HepG2 (cell line): ENCODE data around the gene SLC43A1. TPM values are rescaled to one million over a fixed set of nuclear protein-coding genes. Genes with fewer than 3 reads are reported as not detected.
A peak's percentile ranks its signal among the peaks of the same experiment; 100 is the strongest.

Experiments used
- MXI1 ChIP-seq: IDR thresholded peaks from 3 replicates; pipeline ENCODE4 v1.6.1; 2012; ENCODE audit warnings: low read depth, low read length, inconsistent platforms, borderline replicate concordance
- PPARG ChIP-seq: conservative IDR thresholded peaks from 2 replicates; pipeline ENCODE4 v1.6.1; 2016; ENCODE audit warnings: missing biosample characterization, missing genetic modification reagents
- RARA ChIP-seq: IDR thresholded peaks from 2 replicates; pipeline ENCODE4 v1.6.1; 2016; ENCODE audit warnings: missing genetic modification reagents, missing compliant biosample characterization
- RFX3 ChIP-seq: IDR thresholded peaks from 2 replicates; pipeline ENCODE4 v1.6.1; 2016; ENCODE audit warnings: missing biosample characterization, missing genetic modification reagents
- RXRB ChIP-seq: IDR thresholded peaks from 2 replicates; pipeline ENCODE4 v1.6.1; 2016; ENCODE audit warnings: borderline replicate concordance, missing genetic modification reagents, missing compliant biosample characterization
- SMAD3 ChIP-seq: sonication (generic); formaldehyde crosslinking; IDR thresholded peaks from 2 replicates; pipeline ENCODE4 v1.4.0; 2020; ENCODE audit warnings: missing genetic modification reagents
- SOX13 ChIP-seq, 3 experiments: fragments of 450-650 bp in 1 of 3; sonication (generic) in 1 of 3; formaldehyde crosslinking in 1 of 3; IDR thresholded peaks in 2 of 3; conservative IDR thresholded peaks in 1 of 3; 2 replicates each; pipeline versions ENCODE4 v1.5.0 to v1.6.1; 2016 to 2020; ENCODE audit warnings: antibody characterized with exemption in 1 of 3, mild to moderate bottlenecking in 1 of 3, missing compliant biosample characterization in 1 of 3, missing genetic modification reagents in 1 of 3, moderate library complexity in 1 of 3
- SP1 ChIP-seq, 2 experiments: fragments of 450-650 bp in 1 of 2; sonication (generic) in 1 of 2; formaldehyde crosslinking in 1 of 2; IDR thresholded peaks; 2 replicates each; pipeline versions ENCODE4 v1.4.0 to v1.6.1; 2016 to 2020; ENCODE audit warnings: missing genetic modification reagents in 1 of 2
- TSC22D2 ChIP-seq: sonication (generic); formaldehyde crosslinking; IDR thresholded peaks from 2 replicates; pipeline ENCODE4 v1.5.1; 2020; ENCODE audit warnings: missing genetic modification reagents, mild to moderate bottlenecking, borderline replicate concordance
- ZBTB7A ChIP-seq: sonication (generic); formaldehyde crosslinking; IDR thresholded peaks from 2 replicates; pipeline ENCODE4 v1.8.0; 2022; ENCODE audit warnings: mild to moderate bottlenecking, missing genetic modification reagents
- ZNF556 ChIP-seq: sonication (generic); formaldehyde crosslinking; IDR thresholded peaks from 2 replicates; pipeline ENCODE4 v1.4.0; 2020; ENCODE audit warnings: mild to moderate bottlenecking, missing genetic modification reagents, borderline replicate concordance
- ZNF788 ChIP-seq: sonication (generic); formaldehyde crosslinking; IDR thresholded peaks from 2 replicates; pipeline ENCODE4 v1.5.0; 2020; ENCODE audit warnings: mild to moderate bottlenecking, missing genetic modification reagents, borderline replicate concordance
- polyA plus RNA-seq, 8 experiments: library from polyadenylated mRNA; depleted of rRNA in 3 of 8; stranded (reverse) in 7 of 8; unstranded in 1 of 8; fragments of >200 nt; fragmentation: Illumina TruSeq in 4 of 8; extraction: Trizol in 4 of 8; gene quantifications; 2 replicates each; pipeline versions ENCODE4 v1.2.1 to v1.2.3, GENCODE V29; 2011 to 2016; ENCODE audit warnings: low read depth in 4 of 8, missing spikeins in 1 of 8, mixed read lengths in 1 of 8; ENCODE audit not compliant: insufficient read depth in 1 of 8
- total RNA-seq, 5 experiments: library from RNA; depleted of rRNA; stranded (reverse); fragments of >200 nt; fragmentation: Illumina TruSeq; extraction: Trizol; gene quantifications; 2 replicates each; pipeline ENCODE4 v1.2.3, GENCODE V29; 2016; ENCODE audit warnings: low read depth in 1 of 5
- TF ChIP-seq, protein P1 (sequence below): IDR thresholded peaks from 2 replicates; pipeline ENCODE4 v1.6.1; 2012; ENCODE audit warnings: inconsistent platforms
- TF ChIP-seq, protein P2 (sequence below): sonication (generic); formaldehyde crosslinking; IDR thresholded peaks from 2 replicates; pipeline ENCODE4 v1.4.0; 2020; ENCODE audit warnings: missing genetic modification reagents, low read depth, mild to moderate bottlenecking, borderline replicate concordance
- TF ChIP-seq, protein P3 (sequence below): sonication (generic); formaldehyde crosslinking; IDR thresholded peaks from 2 replicates; pipeline ENCODE4 v1.4.0; 2020; ENCODE audit warnings: low read depth, missing genetic modification reagents
- TF ChIP-seq, protein P4 (sequence below): IDR thresholded peaks from 2 replicates; pipeline ENCODE4 v1.6.1; 2016; ENCODE audit warnings: missing compliant biosample characterization, missing genetic modification reagents, borderline replicate concordance
- TF ChIP-seq, protein P5 (sequence below): sonication (generic); formaldehyde crosslinking; conservative IDR thresholded peaks from 2 replicates; pipeline ENCODE4 v1.8.0; 2022; ENCODE audit warnings: mild to moderate bottlenecking, moderate library complexity, missing genetic modification reagents

The SLC43A1 gene
- total and polyA plus RNA-seq, 2 of the 13 experiments (the other 11 are each of a cell fraction or from before 2014, with no cell fraction given) = 72.3 to 87.6 TPM

DNA sequence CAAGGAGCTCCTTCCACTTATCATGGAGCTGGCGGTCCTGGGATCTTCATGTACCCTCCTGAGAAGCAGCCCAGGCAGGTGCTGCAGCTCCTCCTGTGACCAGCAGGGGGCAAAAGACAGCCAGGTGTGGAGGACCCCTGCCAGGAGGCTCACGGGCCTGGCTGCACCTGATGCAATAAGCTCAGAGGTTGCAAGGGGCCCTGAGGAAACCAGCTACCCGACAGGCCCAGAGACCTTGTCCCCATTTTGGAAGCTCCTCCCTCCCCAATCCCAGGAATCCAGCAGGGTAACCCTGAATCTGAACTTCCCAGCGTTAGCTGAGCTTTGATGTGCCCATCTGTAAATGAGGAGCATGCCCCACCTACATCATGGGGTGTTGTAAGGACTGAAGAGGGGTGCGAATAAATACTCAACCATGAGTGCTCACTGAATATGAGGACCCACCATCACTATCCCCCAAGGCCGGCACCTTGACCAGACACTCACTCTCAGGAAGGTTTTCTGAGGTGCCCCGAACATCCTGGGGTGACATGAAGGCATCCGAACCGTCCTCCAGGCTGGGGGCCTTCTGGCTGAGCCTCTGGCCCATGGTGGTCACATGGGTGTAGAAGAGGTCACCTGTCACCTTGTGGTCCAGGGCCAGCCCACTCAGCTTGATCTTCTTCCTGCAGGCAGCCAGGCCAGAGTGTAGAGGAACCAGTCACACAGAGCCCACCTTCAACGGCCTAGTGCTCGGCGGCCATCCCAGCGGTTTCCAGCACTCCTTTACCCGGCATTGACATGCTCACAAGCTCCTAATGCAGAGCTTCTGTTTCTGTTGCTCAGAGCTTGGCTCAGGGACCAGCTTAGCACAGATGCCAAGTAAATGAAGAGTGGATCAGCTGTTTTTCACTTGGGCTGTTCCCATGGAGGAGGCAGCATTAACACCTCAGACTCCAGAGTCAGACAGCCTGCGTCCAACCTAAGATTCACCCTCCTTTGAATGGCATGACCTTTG is 21.7 kb downstream of the SLC43A1 start (continued):
- TF ChIP-seq SMAD3 = peak; percentile 55; the same call in 1 of the 2 replicates
- TF ChIP-seq, protein P1, sequence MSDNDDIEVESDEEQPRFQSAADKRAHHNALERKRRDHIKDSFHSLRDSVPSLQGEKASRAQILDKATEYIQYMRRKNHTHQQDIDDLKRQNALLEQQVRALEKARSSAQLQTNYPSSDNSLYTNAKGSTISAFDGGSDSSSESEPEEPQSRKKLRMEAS = peak; percentile 66; the same call in 1 of the 2 replicates
- TF ChIP-seq, protein P2, sequence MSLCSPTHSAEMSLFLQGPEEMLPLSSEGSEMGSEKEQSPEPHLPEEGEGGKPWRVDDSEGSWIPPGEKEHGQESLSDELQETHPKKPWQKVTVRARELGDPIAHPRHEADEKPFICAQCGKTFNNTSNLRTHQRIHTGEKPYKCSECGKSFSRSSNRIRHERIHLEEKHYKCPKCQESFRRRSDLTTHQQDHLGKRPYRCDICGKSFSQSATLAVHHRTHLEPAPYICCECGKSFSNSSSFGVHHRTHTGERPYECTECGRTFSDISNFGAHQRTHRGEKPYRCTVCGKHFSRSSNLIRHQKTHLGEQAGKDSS (CRISPR knock-in tag) = peak; percentile 82; the same call in 1 of the 2 replicates
- TF ChIP-seq PPARG = peak; percentile 68
- 0 out of 2 replicates have a peak, but pooled peaks have one; percentile 23 for TF ChIP-seq TSC22D2 (CRISPR knock-in tag)
- TF ChIP-seq RFX3 (CRISPR knock-in tag) = no peak
- TF ChIP-seq, protein P3, sequence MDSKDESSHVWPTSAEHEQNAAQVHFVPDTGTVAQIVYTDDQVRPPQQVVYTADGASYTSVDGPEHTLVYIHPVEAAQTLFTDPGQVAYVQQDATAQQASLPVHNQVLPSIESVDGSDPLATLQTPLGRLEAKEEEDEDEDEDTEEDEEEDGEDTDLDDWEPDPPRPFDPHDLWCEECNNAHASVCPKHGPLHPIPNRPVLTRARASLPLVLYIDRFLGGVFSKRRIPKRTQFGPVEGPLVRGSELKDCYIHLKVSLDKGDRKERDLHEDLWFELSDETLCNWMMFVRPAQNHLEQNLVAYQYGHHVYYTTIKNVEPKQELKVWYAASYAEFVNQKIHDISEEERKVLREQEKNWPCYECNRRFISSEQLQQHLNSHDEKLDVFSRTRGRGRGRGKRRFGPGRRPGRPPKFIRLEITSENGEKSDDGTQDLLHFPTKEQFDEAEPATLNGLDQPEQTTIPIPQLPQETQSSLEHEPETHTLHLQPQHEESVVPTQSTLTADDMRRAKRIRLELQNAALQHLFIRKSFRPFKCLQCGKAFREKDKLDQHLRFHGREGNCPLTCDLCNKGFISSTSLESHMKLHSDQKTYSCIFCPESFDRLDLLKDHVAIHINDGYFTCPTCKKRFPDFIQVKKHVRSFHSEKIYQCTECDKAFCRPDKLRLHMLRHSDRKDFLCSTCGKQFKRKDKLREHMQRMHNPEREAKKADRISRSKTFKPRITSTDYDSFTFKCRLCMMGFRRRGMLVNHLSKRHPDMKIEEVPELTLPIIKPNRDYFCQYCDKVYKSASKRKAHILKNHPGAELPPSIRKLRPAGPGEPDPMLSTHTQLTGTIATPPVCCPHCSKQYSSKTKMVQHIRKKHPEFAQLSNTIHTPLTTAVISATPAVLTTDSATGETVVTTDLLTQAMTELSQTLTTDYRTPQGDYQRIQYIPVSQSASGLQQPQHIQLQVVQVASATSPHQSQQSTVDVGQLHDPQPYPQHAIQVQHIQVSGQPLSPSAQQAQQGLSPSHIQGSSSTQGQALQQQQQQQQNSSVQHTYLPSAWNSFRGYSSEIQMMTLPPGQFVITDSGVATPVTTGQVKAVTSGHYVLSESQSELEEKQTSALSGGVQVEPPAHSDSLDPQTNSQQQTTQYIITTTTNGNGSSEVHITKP (CRISPR knock-in tag) = 0 out of 2 replicates have a peak, but pooled peaks have one; percentile 20
- TF ChIP-seq ZNF556 = peak; percentile 22; the same call in 1 of the 2 replicates
- TF ChIP-seq SOX13 (IDR thresholded peaks at IDR 0.05) = no peak
- peak in 1 of 2 experiments; percentile 44; a peak in 1 of 4 replicates for TF ChIP-seq SOX13 (CRISPR knock-in tag; conservative IDR thresholded peaks at IDR 0.05 in 1 of 2, IDR thresholded peaks at IDR 0.05 in 1 of 2)
- 0 out of 2 replicates have a peak, but pooled peaks have one; percentile 15 for TF ChIP-seq RARA (CRISPR knock-in tag)
- TF ChIP-seq, protein P4, sequence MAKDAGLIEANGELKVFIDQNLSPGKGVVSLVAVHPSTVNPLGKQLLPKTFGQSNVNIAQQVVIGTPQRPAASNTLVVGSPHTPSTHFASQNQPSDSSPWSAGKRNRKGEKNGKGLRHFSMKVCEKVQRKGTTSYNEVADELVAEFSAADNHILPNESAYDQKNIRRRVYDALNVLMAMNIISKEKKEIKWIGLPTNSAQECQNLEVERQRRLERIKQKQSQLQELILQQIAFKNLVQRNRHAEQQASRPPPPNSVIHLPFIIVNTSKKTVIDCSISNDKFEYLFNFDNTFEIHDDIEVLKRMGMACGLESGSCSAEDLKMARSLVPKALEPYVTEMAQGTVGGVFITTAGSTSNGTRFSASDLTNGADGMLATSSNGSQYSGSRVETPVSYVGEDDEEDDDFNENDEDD (CRISPR knock-in tag) = peak; percentile 35; the same call in 1 of the 2 replicates
- peak; percentile 66; the same call in 1 of the 2 replicates for TF ChIP-seq ZBTB7A (CRISPR knock-in tag)
- peak; percentile 55; the same call in 1 of the 2 replicates for TF ChIP-seq ZNF788 (CRISPR knock-in tag)
- TF ChIP-seq SP1 (IDR thresholded peaks at IDR 0.05) = no peak
- peak; percentile 27; the same call in 1 of the 2 replicates for TF ChIP-seq SP1 (CRISPR knock-in tag; IDR thresholded peaks at IDR 0.05)
- peak; percentile 58; the same call in 1 of the 2 replicates for TF ChIP-seq RXRB (CRISPR knock-in tag)
- TF ChIP-seq, protein P5, sequence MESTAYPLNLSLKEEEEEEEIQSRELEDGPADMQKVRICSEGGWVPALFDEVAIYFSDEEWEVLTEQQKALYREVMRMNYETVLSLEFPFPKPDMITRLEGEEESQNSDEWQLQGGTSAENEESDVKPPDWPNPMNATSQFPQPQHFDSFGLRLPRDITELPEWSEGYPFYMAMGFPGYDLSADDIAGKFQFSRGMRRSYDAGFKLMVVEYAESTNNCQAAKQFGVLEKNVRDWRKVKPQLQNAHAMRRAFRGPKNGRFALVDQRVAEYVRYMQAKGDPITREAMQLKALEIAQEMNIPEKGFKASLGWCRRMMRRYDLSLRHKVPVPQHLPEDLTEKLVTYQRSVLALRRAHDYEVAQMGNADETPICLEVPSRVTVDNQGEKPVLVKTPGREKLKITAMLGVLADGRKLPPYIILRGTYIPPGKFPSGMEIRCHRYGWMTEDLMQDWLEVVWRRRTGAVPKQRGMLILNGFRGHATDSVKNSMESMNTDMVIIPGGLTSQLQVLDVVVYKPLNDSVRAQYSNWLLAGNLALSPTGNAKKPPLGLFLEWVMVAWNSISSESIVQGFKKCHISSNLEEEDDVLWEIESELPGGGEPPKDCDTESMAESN = peak; percentile 82; the same call in 1 of the 2 replicates
- TF ChIP-seq MXI1 = peak; percentile 37; the same call in 1 of the 3 replicates
